OCI-LY7 (cell line): ENCODE data around the gene XRCC3. TPM values are rescaled to one million over a fixed set of nuclear protein-coding genes. Genes with fewer than 3 reads are reported as not detected.
A peak's percentile ranks its signal among the peaks of the same experiment; 100 is the strongest.

Experiments
- BruUV-seq: library from RNA; stranded (reverse); fragments of 400-500 nt; replicated peaks from 2 replicates; lab custom pipeline; 2021; lab: Mats Ljungman, UMichigan
- CTCF ChIA-PET: fragments of 300-600 bp; sonication (Branson Sonifier 250); formaldehyde crosslinking; loops from one replicate; lab custom pipeline; 2022; ENCODE audit warnings: antibody characterized with exemption; ENCODE audit not compliant: unreplicated experiment; lab: Charles Lee
- POLR2A ChIA-PET: fragments of 300-600 bp; sonication (Branson Sonifier 250); formaldehyde crosslinking; loops from one replicate; lab custom pipeline; 2022; ENCODE audit warnings: antibody characterized with exemption; lab: Charles Lee
- DNase-seq: peaks from one replicate; pipeline ENCODE4 v3.0.0-alpha.2; 2015; ENCODE audit warnings: low spot score
- H2AFZ ChIP-seq: fragments of 200-600 bp; sonication (generic), shearing (Covaris generic); 2 replicates; pipeline ENCODE4 v1.6.1; 2014; ENCODE audit warnings: mild to moderate bottlenecking, antibody characterized with exemption, low read length, moderate library complexity
- H3K27ac ChIP-seq: fragments of 200-600 bp; sonication (generic); 2 replicates; pipeline ENCODE4 v1.5.1; 2014; ENCODE audit warnings: mixed run types, low read depth, mild to moderate bottlenecking, moderate library complexity, low read length, inconsistent platforms; ENCODE audit not compliant: poor library complexity, severe bottlenecking
- H3K36me3 ChIP-seq: fragments of 200-600 bp; sonication (generic); 2 replicates; pipeline ENCODE4 v1.6.1; 2014; ENCODE audit warnings: mild to moderate bottlenecking, antibody characterized with exemption, low read length, moderate library complexity, mixed read lengths; ENCODE audit not compliant: insufficient read depth
- H3K4me1 ChIP-seq: fragments of 200-600 bp; sonication (generic); 2 replicates; pipeline ENCODE4 v1.5.1; 2014; ENCODE audit warnings: mild to moderate bottlenecking, low read length; ENCODE audit not compliant: insufficient read depth, poor library complexity, severe bottlenecking
- H3K4me2 ChIP-seq: fragments of 200-600 bp; sonication (generic); 2 replicates; pipeline ENCODE4 v1.6.1; 2014; ENCODE audit warnings: mild to moderate bottlenecking, low read length
- H3K4me3 ChIP-seq: fragments of 200-600 bp; sonication (generic); 2 replicates; pipeline ENCODE4 v1.5.1; 2014; ENCODE audit warnings: mild to moderate bottlenecking, low read depth, low read length; ENCODE audit not compliant: poor library complexity, severe bottlenecking
- H3K79me2 ChIP-seq: fragments of 200-600 bp; sonication (generic); 2 replicates; pipeline ENCODE4 v1.6.1; 2016; ENCODE audit warnings: low read depth, mild to moderate bottlenecking, low read length, moderate library complexity, mixed read lengths; ENCODE audit not compliant: insufficient read depth
- H3K9me2 ChIP-seq: fragments of 200-600 bp; sonication (generic); 2 replicates; pipeline ENCODE4 v1.6.1; 2016; ENCODE audit warnings: mild to moderate bottlenecking, low read length, mixed read lengths; ENCODE audit not compliant: insufficient read depth
- H3K9me3 ChIP-seq: fragments of 200-600 bp; sonication (generic); 2 replicates; pipeline ENCODE4 v1.6.1; 2014; ENCODE audit warnings: mild to moderate bottlenecking, mixed run types, low read length, mixed read lengths
- H4K20me1 ChIP-seq: fragments of 200-600 bp; sonication (generic); 2 replicates; pipeline ENCODE4 v1.6.1; 2014; ENCODE audit warnings: mild to moderate bottlenecking, antibody characterized with exemption, low read length, moderate library complexity, mixed read lengths; ENCODE audit not compliant: insufficient read depth
- CTCF ChIP-seq: fragments of 200-600 bp; sonication (generic); conservative IDR thresholded peaks from 2 replicates; pipeline ENCODE4 v1.5.1; 2014; ENCODE audit warnings: mild to moderate bottlenecking, antibody characterized with exemption, low read length, moderate library complexity, mixed read lengths
- EZH2phosphoT487 ChIP-seq: fragments of 200-600 bp; sonication (generic); IDR thresholded peaks from 2 replicates; pipeline ENCODE4 v1.6.1; 2018; ENCODE audit warnings: low read depth, borderline replicate concordance, mild to moderate bottlenecking, mixed run types, antibody characterized with exemption, low read length, moderate library complexity, mixed read lengths
- intact Hi-C: fragments of 100-400 bp; cut with micrococcal nuclease; formaldehyde crosslinking; loops from one replicate; pipeline ENCODE4 v1.10.0; 2022; ENCODE audit not compliant: unreplicated experiment
- total RNA-seq, 2 experiments: library from RNA; depleted of rRNA in 1 of 2; stranded (reverse); fragments of >200 nt in 1 of 2; shearing (Covaris generic) in 1 of 2; gene quantifications; 2 replicates each; pipeline ENCODE4 v1.2.3, GENCODE V29; 2014 to 2022

Gene XRCC3
- total RNA-seq, 2 experiments from 2014 or later, result 83.3 to 130 TPM

GRCh38 chr14:103688441-103688840 is 26.8 kb downstream of the XRCC3 start:
- no peak overlapping the region for H2AFZ ChIP-seq
- TF ChIP-seq EZH2phosphoT487, result no peak
- TF ChIP-seq CTCF, result no peak
- peaks cover 66% of the 10 kb centered on the region for H3K36me3 ChIP-seq
- no peak overlapping the region for H3K4me3 ChIP-seq
- POLR2A ChIA-PET, result no interaction called here
- no peaks in the 10 kb centered on the region for H3K9me3 ChIP-seq
- H3K4me2 ChIP-seq, result peak overlapping the region; percentile 71
- peaks cover 49% of the 10 kb centered on the region for H3K4me1 ChIP-seq
- CTCF ChIA-PET, result no interaction called here
- BruUV-seq, result no TSS peak
- no peak for DNase-seq
- no peaks in the 10 kb centered on the region for H3K9me2 ChIP-seq
- intact Hi-C loops, result loop anchor here (5.0 kb wide), 1 partner anchor 126 kb away; the partner anchor contains the start of genes BAG5 and COA8
- H3K79me2 ChIP-seq, result peaks cover 4% of the 10 kb centered on the region; the same call in 1 of the 2 replicates
- H3K27ac ChIP-seq, result peak overlapping the region; percentile 91
- H4K20me1 ChIP-seq, result no peaks in the 10 kb centered on the region

- intact Hi-C loops, result loop anchor here (5.0 kb wide), 1 partner anchor 125 kb away; the partner anchor contains the start of genes BAG5 and COA8
- POLR2A ChIA-PET, result no interaction called here
- no peak overlapping the region for H3K4me3 ChIP-seq
- H3K9me3 ChIP-seq, result no peaks in the 10 kb centered on the region
- CTCF ChIA-PET, result no interaction called here
- H2AFZ ChIP-seq, result no peak overlapping the region
- TF ChIP-seq CTCF (no peak), EZH2phosphoT487 (no peak)
- H3K27ac ChIP-seq, result no peak overlapping the region
- no peak for DNase-seq
- peaks cover 4% of the 10 kb centered on the region; the same call in 1 of the 2 replicates for H3K79me2 ChIP-seq
- H3K4me1 ChIP-seq, result peaks cover 42% of the 10 kb centered on the region
- no peaks in the 10 kb centered on the region for H4K20me1 ChIP-seq
- no peak overlapping the region for H3K4me2 ChIP-seq
- no peaks in the 10 kb centered on the region for H3K9me2 ChIP-seq
- BruUV-seq, result no TSS peak
- peaks cover 66% of the 10 kb centered on the region for H3K36me3 ChIP-seq
Observed at GRCh38 chr14:103687712-103688111, 27.5 kb downstream of the XRCC3 start.

- CTCF ChIA-PET, result no interaction called here
- Histone ChIP-seq H3K27ac (no peak overlapping the region), H3K79me2 (peaks cover 4% of the 10 kb centered on the region; the same call in 1 of the 2 replicates), H3K36me3 (peaks cover 65% of the 10 kb centered on the region), H3K4me2 (no peak overlapping the region), H3K9me2 (no peaks in the 10 kb centered on the region), H3K4me1 (peaks cover 34% of the 10 kb centered on the region), H3K9me3 (no peaks in the 10 kb centered on the region), H3K4me3 (no peak overlapping the region), H2AFZ (no peak overlapping the region), H4K20me1 (no peaks in the 10 kb centered on the region)
- BruUV-seq, result no TSS peak
- POLR2A ChIA-PET, result interaction anchor here (0.8 kb wide), 1 partner anchor 119 kb away, joined by 4 read pairs; no protein-coding TSS in a partner anchor
- DNase-seq, result no peak
- intact Hi-C loops, result loop anchor here (5.0 kb wide), 1 partner anchor 125 kb away; the partner anchor contains the start of genes BAG5 and COA8
- no peak for TF ChIP-seq EZH2phosphoT487
- no peak for TF ChIP-seq CTCF
Observed at GRCh38 chr14:103686831-103687485, 28.3 kb downstream of the XRCC3 start.
